Ecto neural progenitor cell (in vitro differentiated cells): ENCODE measurements around the gene NME9.

Experiments
- DNase-seq: peaks from one replicate; pipeline ENCODE4 v3.0.0-alpha.2; 2018; ENCODE audit warnings: low spot score

The NME9 gene

DNA sequence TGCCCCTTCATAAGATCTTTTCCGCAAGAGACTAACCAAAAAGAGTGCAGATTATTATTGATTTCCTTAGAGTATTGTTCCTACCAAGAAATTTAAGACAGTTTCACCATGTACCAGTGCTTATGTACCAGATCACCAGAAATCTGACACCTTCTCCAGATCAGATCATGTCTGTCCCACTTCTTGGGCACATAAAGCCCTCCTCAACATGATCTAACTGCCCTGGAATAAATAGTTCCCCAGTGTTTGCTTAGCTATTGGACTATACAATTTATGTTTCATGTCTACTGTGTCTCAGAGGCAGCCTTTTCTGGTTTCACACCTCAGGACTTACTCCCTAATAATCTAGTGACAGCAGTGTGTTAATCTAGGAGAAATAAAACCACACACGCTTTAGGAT is 46.8 kb downstream of the NME9 start:
- no peak for DNase-seq

DNA sequence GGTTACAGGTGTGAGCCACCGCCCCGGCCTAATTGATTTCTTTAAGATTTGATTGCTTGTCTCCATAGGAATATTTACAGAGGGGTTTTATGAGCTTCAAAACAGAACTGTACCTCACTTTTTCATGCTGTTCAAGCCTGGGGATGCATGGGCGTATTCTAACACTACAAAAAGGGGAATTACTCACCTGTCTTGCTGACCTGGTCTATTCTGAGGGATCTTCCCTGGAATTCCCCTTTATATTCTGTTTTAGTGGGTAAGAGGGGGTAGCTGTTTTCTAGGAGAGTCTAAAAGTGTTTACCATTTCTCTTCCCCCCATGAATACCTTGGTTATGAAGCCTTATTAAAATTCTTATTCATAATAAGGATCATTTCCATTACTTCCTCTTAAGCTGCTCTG is 48.1 kb downstream of the NME9 start:
- no peak for DNase-seq

DNA sequence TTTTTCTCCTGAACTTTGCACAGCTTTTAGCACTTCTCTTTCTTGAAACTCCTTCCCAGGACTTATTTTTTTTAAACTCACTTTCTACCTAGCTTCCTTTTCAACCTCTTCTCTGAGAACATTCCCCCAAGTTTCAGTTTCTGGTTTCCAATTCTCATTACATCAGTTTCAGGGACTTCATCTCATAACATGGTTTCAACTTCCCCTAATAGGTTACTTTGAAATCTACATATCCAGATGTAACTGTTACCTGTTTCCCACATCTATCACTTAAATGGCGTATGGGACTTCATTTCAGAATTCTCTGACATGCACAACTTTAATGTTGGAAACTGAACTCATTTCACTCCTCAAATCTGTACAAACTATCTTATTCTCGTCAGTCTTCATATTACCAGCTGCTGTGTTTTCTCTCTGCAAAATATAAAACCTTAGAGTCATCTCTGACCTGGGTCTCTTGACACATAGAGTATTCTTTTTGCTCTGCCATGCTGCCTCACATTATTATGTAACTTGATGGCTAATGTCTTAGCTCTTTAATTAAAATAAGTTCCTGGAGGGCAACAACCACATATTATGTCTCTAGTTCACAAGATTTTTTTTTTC is 58.4 kb downstream of the NME9 start:
- no peak for DNase-seq

DNA sequence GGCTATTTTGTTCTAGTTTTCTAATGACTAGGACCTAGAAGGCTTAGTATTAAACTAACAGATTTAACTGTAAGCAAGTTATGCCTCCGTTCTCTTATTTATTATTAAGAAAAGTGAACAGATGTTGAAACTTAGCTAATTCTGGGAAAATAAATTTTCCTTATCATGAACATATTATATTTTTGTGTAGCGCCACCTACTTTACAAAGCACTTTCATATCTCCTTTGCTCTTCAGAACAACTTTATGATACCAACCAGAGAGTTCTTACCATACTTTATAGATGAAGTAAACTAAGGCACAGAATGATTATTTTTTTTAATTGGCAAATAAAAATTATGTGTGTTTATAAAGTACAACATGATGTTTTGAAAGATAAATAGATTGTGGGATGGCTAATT is 59.4 kb downstream of the NME9 start:
- no peak for DNase-seq

DNA sequence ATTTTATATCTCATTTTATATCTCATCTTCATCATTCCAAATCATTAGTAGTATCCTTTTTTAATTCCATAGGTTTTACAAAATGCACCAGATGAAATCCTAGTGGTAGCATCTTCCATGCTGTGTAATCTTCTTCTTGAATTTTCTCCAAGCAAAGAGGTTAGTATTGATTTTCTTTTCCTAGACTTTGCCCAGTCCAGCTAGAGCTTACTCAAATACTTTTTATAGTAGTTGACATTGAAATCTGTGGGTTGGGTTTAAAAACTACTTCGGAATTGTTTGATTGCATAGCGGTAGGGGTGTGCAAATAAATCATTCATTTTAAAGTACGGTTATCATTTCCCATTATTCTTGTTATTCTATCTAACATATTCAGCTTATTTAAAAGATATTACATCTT is 62.6 kb downstream of the NME9 start:
- DNase-seq: no peak

DNA sequence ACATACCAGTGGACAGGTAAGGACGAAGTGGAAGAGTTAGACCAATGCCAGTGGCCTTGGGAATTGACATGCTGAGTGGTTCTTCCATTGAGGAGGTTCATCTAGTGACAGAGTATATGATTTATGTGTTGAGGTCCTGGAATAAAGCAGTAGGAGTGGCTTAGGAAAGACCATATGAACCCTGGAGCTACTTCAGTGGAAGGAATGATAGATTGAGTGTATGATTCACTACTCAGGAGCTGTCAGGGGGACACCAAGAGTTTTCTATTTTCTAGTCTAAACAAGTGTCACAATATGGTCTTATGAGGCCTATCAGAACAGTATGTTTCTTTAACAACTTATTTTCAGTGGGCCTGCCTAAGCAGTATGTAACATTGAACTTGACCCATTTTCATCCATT is 63.9 kb downstream of the NME9 start:
- DNase-seq: no peak

DNA sequence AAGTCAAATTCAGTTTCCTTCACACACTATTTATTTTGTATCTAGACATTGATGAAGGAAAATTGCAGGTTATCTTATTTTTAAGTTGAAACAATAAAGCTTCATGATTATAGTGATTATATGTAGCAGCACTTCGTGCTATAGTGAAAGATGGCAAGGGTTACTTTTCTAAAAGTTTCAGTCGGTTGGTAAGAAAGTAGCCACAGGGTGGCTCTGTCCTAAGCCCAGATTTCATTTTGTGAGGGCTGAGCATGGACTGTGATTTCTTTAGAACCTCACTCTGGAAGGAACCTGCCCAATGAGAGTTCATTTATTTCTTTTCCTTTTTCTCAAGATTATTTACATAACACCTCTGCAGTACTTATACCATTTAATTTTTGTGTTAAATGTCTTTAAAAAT is 66.5 kb downstream of the NME9 start:
- no peak for DNase-seq

DNA sequence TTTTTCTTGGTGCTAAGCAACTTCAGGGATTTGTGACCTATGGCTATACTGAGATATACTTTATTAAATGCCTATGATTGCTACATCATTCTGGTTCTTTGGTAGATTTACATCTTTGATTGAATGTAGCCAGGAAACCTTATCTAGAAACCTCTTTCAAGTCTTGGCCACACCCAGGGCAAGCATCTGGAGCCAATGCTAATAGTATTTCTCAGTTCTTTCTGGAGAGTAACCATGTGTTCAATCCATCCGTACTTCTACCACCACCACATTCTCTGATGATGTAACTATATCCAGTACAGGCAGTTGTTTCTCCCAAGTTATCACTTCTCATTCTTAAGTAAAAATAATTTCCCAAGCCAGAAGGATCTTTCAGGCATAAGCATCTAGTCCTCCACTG is 69.0 kb downstream of the NME9 start:
- DNase-seq: no peak

DNA sequence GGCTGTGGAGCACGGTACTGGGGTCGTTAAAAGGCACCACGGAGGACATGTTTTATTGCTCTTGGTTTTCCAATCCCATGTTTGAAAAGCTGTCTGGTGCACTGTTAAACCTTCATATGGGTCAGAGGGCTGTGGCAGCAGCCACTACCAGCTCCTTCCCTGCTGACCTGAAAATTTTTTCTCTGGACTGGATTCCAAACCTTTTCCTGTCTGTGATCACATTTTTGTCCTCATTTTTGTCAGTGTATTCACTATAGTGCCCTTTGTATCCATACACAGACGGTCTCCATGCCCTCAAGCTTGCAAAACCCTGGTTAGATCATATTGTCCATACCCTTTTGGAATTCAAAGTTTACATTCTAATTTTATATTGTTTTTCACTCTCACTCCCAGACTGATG is 70.5 kb downstream of the NME9 start:
- no peak for DNase-seq

DNA sequence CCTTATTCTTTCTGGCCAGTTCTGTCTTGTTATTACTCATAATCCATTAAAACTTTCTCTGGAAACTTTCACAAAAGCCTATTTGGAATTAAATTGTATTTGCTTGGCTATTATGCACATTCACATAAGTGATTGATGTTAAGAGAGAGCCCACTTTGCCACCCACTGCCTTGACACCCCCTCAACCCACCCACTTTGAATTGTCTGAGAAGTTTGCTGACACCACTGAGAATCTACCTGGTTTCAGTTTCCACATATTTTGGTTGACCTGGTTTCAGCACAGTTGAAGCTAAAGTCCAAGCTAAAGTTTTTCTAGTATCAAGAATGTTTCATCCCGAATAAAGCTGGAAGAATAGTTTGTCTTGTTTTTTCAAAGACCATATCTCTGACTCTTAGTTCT is 71.7 kb downstream of the NME9 start:
- DNase-seq: no peak

DNA sequence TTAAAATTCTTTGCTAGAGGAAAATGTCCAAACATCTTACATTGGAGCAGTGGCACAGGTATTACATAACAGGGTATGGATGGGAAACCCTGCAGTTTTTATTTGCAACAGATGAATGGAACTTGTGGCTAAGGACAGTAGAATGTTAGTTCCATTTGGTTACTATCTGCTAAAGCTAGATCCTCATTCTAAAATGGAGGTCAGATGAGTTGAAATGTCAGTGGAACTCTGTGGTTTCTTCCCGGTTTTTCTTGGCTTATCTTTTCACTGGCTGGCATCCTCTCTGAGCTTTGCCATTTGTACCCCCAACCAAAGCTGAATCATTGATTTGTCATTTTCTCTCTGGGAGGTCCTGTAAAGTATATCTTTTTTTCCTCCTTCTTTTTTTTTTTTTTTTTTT is 73.6 kb downstream of the NME9 start:
- no peak for DNase-seq

DNA sequence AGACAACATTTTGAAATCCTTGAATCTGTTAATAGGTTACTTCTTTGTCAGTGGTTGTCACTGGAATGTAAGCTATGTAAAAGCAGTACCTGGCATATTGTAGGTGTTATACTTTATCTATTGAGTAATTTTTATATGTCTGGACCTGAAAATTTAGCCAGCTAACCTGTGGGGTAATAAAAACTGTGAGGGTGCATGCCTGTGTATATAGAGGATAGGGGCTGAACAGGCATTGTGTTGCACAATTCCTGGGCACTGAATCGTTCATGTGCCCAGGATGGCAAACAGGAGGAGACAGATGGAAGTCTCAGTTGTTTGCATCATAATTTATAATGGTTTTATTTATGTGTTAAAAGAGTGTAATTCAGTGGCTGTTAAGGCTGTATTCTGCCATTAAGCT is 75.4 kb downstream of the NME9 start:
- no peak for DNase-seq

DNA sequence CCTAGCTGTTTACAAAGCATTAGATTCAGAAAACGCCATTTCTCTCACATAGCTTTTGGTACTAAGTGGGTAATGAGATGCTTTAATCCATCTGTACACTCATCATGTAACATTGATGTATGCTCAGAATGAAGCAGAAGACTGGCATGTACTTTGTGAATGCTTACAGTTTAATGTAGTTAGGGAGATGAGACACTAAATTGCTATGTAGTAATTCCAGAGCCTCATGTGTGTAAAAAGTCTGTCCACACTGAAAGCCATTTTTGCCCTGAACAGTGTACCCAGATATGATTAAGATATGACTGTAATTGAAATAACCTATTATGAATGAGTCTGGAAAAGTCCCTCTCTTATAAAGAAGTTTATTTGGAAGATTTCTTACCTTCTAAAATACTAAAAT is 76.0 kb downstream of the NME9 start:
- no peak for DNase-seq
